HepG2 (cell line): ENCODE results near the gene CBX5. TPM values are rescaled to one million over a fixed set of nuclear protein-coding genes. Genes with fewer than 3 reads are reported as not detected.

Experiments used
- ATAC-seq: fragments of 200-7000 bp; cut with Tn5 transposase; 3 replicates; pipeline ENCODE4 v1.9.1; 2020; ENCODE audit warnings: mild to moderate bottlenecking, moderate library complexity
- BruUV-seq: library from RNA; stranded (reverse); fragments of 400-500 nt; replicated peaks from 2 replicates; lab custom pipeline; 2021; lab: Mats Ljungman, UMichigan
- CTCF ChIA-PET: fragments of 300-600 bp; formaldehyde crosslinking; extraction: SDS; loops from one replicate; lab custom pipeline; 2021; ENCODE audit warnings: low total read pairs, inconsistent platforms, low intra/inter-chr PET ratio; lab: Yijun Ruan, JAX
- POLR2A ChIA-PET: fragments of 350-600 bp; sonication (Branson Sonifier 250); formaldehyde crosslinking; loops from one replicate; lab custom pipeline; 2020; ENCODE audit warnings: antibody characterized with exemption, inconsistent platforms; lab: Yijun Ruan, JAX
- DNase-seq: peaks from one replicate; pipeline ENCODE4 v3.0.0-alpha.2; 2015; ENCODE audit warnings: low spot score
- FAIRE-seq: peaks from 3 replicates; lab custom pipeline; 2011; peaks lifted over from hg19 to GRCh38; lab: Jason Lieb, UNC
- H2AFZ ChIP-seq: one replicate; pipeline ENCODE4 v1.6.1; 2011; ENCODE audit warnings: low read length, inconsistent platforms
- H3K27ac ChIP-seq: fragments of 300-600 bp; 3 replicates; pipeline ENCODE4 v1.8.0; 2011; ENCODE audit warnings: mixed run types, mild to moderate bottlenecking, mixed read lengths, low read length, inconsistent platforms; ENCODE audit not compliant: insufficient read depth; ENCODE audit errors: extremely low read length
- H3K27me3 ChIP-seq, 2 experiments: fragments of 200-600 bp in 1 of 2; 2 replicates in 1 of 2; 3 replicates in 1 of 2; pipeline versions ENCODE4 v1.6.0 to v1.8.0; 2011; ENCODE audit warnings: low read length in 2 of 2, mild to moderate bottlenecking in 2 of 2, moderate library complexity in 2 of 2, inconsistent platforms in 1 of 2; ENCODE audit not compliant: insufficient read depth in 2 of 2, control insufficient read depth in 1 of 2
- H3K36me3 ChIP-seq, 2 experiments: fragments of 200-600 bp in 1 of 2; replicated peaks in 1 of 2; 2 replicates in 1 of 2; 3 replicates in 1 of 2; pipeline versions ENCODE4 v1.5.1 to v1.8.0; 2011; ENCODE audit warnings: low read length in 2 of 2, inconsistent platforms in 1 of 2; ENCODE audit not compliant: insufficient read depth in 2 of 2, control insufficient read depth in 1 of 2
- H3K4me1 ChIP-seq: 2 replicates; pipeline ENCODE4 v1.5.1; 2012; ENCODE audit warnings: low read length, inconsistent platforms; ENCODE audit not compliant: insufficient read depth
- H3K4me2 ChIP-seq: 2 replicates; pipeline ENCODE4 v1.6.0; 2011; ENCODE audit warnings: low read depth, low read length, inconsistent platforms
- H3K4me3 ChIP-seq, 3 experiments: fragments of 200-600 bp in 1 of 3; sonication (generic), shearing (Covaris generic) in 1 of 3; replicated peaks in 1 of 3; 2 replicates each; pipeline ENCODE4 v1.5.1; 2011 to 2016; ENCODE audit warnings: low read length in 3 of 3, inconsistent platforms in 2 of 3, low read depth in 2 of 3, mild to moderate bottlenecking in 2 of 3, control low read depth in 1 of 3, mixed read lengths in 1 of 3; ENCODE audit not compliant: insufficient read depth in 1 of 3
- H3K79me2 ChIP-seq: one replicate; pipeline ENCODE4 v1.6.1; 2011; ENCODE audit warnings: low read length, inconsistent platforms; ENCODE audit not compliant: insufficient read depth
- H3K9ac ChIP-seq: 2 replicates; pipeline ENCODE4 v1.6.0; 2011; ENCODE audit warnings: mild to moderate bottlenecking, low read depth, low read length, inconsistent platforms; ENCODE audit not compliant: insufficient read depth
- H3K9me3 ChIP-seq: 2 replicates; pipeline ENCODE4 v1.5.1; 2012; ENCODE audit warnings: mild to moderate bottlenecking, low read length
- H4K20me1 ChIP-seq: 2 replicates; pipeline ENCODE4 v1.6.0; 2011; ENCODE audit warnings: inconsistent platforms, mild to moderate bottlenecking, low read length, moderate library complexity; ENCODE audit not compliant: insufficient read depth
- DNMT1 ChIP-seq: sonication (generic); formaldehyde crosslinking; IDR thresholded peaks from 2 replicates; pipeline ENCODE4 v1.5.1; 2020; ENCODE audit warnings: mild to moderate bottlenecking, missing genetic modification reagents
- KAT2B ChIP-seq: fragments of 150-350 bp; IDR thresholded peaks from 2 replicates; pipeline ENCODE4 v1.6.1; 2014; ENCODE audit warnings: low read depth, low read length, borderline replicate concordance
- KLF16 ChIP-seq, 2 experiments: sonication (generic) in 1 of 2; formaldehyde crosslinking in 1 of 2; IDR thresholded peaks; 2 replicates each; pipeline versions ENCODE4 v1.6.1 to v1.8.0; 2016 to 2023; ENCODE audit warnings: missing genetic modification reagents in 2 of 2, missing compliant biosample characterization in 1 of 2
- MED13 ChIP-seq: sonication (generic); formaldehyde crosslinking; IDR thresholded peaks from 2 replicates; pipeline ENCODE4 v1.5.0; 2020; ENCODE audit warnings: missing genetic modification reagents
- NCOR1 ChIP-seq: fragments of 200-600 bp; sonication (generic); IDR thresholded peaks from 2 replicates; pipeline ENCODE4 v1.7.0; 2017; ENCODE audit warnings: antibody characterized with exemption, low read length, borderline replicate concordance
- RBFOX2 ChIP-seq: fragments of 200-400 bp; formaldehyde crosslinking; IDR thresholded peaks from 2 replicates; pipeline ENCODE4 v1.6.1; 2017; ENCODE audit warnings: low read depth, mild to moderate bottlenecking, low read length
- ZC3H4 ChIP-seq: sonication (generic); formaldehyde crosslinking; IDR thresholded peaks from 2 replicates; pipeline ENCODE4 v1.4.0; 2020; ENCODE audit warnings: missing genetic modification reagents, borderline replicate concordance
- ZFP82 ChIP-seq: sonication (generic); formaldehyde crosslinking; IDR thresholded peaks from 2 replicates; pipeline ENCODE4 v1.5.1; 2020; ENCODE audit warnings: mild to moderate bottlenecking, missing genetic modification reagents, borderline replicate concordance
- ZNF441 ChIP-seq: sonication (generic); formaldehyde crosslinking; IDR thresholded peaks from 2 replicates; pipeline ENCODE4 v1.7.0; 2021; ENCODE audit warnings: missing genetic modification reagents, borderline replicate concordance
- WGBS: methylation state at CpG from one replicate; pipeline ENCODE4 v1.1.6; 2017; ENCODE audit warnings: low lambda C conversion rate; 5-methylcytosine and 5-hydroxymethylcytosine counted together
- in situ Hi-C: cut with HindIII; loops from 2 replicates; pipeline ENCODE4 v1.10.0; 2017; ENCODE audit warnings: low pct_unique_long_range_greater_than_20kb; ENCODE audit not compliant: extremely low pct_ligation_motif_present
- intact Hi-C: fragments of 100-400 bp; cut with micrococcal nuclease; formaldehyde crosslinking; loops from one replicate; pipeline ENCODE4 v1.10.0; 2022; ENCODE audit not compliant: unreplicated experiment
- polyA plus RNA-seq, 8 experiments: library from polyadenylated mRNA; depleted of rRNA in 3 of 8; stranded (reverse) in 7 of 8; unstranded in 1 of 8; fragments of >200 nt; fragmentation: Illumina TruSeq in 4 of 8; extraction: Trizol in 4 of 8; gene quantifications; 2 replicates each; pipeline versions ENCODE4 v1.2.1 to v1.2.3, GENCODE V29; 2011 to 2016; ENCODE audit warnings: low read depth in 4 of 8, missing spikeins in 1 of 8, mixed read lengths in 1 of 8; ENCODE audit not compliant: insufficient read depth in 1 of 8
- total RNA-seq, 5 experiments: library from RNA; depleted of rRNA; stranded (reverse); fragments of >200 nt; fragmentation: Illumina TruSeq; extraction: Trizol; gene quantifications; 2 replicates each; pipeline ENCODE4 v1.2.3, GENCODE V29; 2016; ENCODE audit warnings: low read depth in 1 of 5
- TF ChIP-seq, protein P1 (sequence below): sonication (generic); formaldehyde crosslinking; IDR thresholded peaks from 2 replicates; pipeline ENCODE4 v1.4.0; 2020; ENCODE audit warnings: mild to moderate bottlenecking, missing genetic modification reagents

CBX5 gene
- total and polyA plus RNA-seq, 2 of the 13 experiments (the other 11 are each of a cell fraction or from before 2014, with no cell fraction given), result 16.0 to 22.2 TPM

- in situ Hi-C loops, result no loop called here
- H3K4me2 ChIP-seq, result no peak overlapping the region
- ATAC-seq, result no peak
- H3K27me3 ChIP-seq, result no peaks in the 10 kb centered on the region
- H3K4me3 ChIP-seq, result no peak overlapping the region
- TF ChIP-seq, protein P1, sequence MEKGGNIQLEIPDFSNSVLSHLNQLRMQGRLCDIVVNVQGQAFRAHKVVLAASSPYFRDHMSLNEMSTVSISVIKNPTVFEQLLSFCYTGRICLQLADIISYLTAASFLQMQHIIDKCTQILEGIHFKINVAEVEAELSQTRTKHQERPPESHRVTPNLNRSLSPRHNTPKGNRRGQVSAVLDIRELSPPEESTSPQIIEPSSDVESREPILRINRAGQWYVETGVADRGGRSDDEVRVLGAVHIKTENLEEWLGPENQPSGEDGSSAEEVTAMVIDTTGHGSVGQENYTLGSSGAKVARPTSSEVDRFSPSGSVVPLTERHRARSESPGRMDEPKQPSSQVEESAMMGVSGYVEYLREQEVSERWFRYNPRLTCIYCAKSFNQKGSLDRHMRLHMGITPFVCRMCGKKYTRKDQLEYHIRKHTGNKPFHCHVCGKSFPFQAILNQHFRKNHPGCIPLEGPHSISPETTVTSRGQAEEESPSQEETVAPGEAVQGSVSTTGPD (CRISPR knock-in tag), result no peak
- no peak for TF ChIP-seq ZC3H4 (CRISPR knock-in tag)
- no peak for TF ChIP-seq MED13 (CRISPR knock-in tag)
- no peak for TF ChIP-seq KAT2B
- TF ChIP-seq RBFOX2, result no peak
- no peak for TF ChIP-seq DNMT1 (CRISPR knock-in tag)
- TF ChIP-seq KLF16 (CRISPR knock-in tag; IDR thresholded peaks at IDR 0.05), result no peak
- no peak for TF ChIP-seq ZNF441 (CRISPR knock-in tag)
- TF ChIP-seq ZFP82, result no peak
- no peak for TF ChIP-seq NCOR1
- no peak for DNase-seq
- no peaks in the 10 kb centered on the region for H3K79me2 ChIP-seq
- no peaks in the 10 kb centered on the region for H3K4me1 ChIP-seq
- H4K20me1 ChIP-seq, result no peaks in the 10 kb centered on the region
- WGBS, result 96% methylated on average over 2 of the region's 2 CpGs
- ChIA-PET CTCF (no interaction called here), POLR2A (no interaction called here)
- peaks cover 6 to 16% of the 10 kb centered on the region in 2 experiments for H3K36me3 ChIP-seq
- H3K9ac ChIP-seq, result no peak overlapping the region
- no peak overlapping the region for H3K27ac ChIP-seq
- intact Hi-C loops, result no loop called here
- H3K9me3 ChIP-seq, result no peaks in the 10 kb centered on the region
- no peak overlapping the region for H2AFZ ChIP-seq
- no peak for FAIRE-seq
- BruUV-seq, result no TSS peak
Observed at GRCh38 chr12:54240971-54241588, 38.8 kb downstream of the CBX5 start.
